ENCODE measurements around the gene SMCR8. TPM values are rescaled to one million over a fixed set of nuclear protein-coding genes. Genes with fewer than 3 reads are reported as not detected.
A peak's percentile ranks its signal among the peaks of the same experiment; 100 is the strongest.

Gene SMCR8
- total RNA-seq, 1 experiment from 2014 or later, result 22.4 TPM

DNA sequence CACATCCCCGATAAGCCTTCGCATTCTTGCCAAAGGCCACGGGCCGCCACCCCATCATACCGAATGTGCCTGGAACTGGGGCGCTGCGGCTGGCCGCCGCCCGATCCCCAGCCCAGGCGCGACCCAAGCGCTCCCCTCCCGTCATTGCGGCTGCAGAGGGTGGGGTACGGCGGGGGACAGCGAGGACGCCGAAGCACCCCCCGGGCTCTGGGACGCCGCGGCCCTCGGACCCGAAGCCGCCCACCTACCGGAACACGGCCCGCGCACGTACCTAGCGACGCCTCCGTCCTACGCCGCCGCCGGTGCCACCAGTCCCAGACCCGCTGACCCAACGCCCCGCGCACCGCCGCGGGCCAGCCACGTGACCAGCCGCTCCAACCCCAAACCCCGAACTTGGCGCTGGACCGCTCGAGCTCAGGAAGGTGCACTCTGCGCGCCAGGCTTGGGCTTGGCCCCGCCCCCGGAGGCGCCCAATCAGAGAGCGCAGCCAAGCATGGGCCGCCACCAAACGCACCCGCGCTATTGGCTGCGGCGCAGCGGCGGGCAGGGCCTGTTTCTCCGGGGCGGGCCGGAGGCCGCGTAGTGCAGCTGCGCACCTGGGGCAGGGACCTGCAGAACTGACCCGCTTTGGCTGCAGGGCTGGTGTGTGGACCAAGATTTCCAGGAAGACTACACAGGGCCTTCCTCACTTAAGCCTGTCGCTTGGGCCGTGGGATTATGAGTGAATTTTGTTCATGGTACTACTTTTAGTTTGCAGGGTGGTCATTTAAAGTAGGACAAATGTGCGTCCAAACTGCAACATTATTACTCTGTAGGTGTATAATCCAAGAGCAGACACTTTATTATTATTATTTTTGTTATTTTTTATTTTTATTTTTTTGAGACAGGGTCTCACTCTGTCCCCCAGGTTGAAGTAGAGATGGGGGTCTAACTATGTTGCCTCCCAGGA, 48.3 kb downstream of the SMCR8 start, which contains the start of gene SHMT1:
TSS of gene SHMT1 (minus strand) at position 450 of the 949 bp plus-strand sequence. CDS start 7,569 bp downstream, outside the sequence.
- peak within 1 kb of the TSS; percentile 28 for H3K9ac ChIP-seq (ENCODE audit: extremely low read depth, insufficient read length, low read length)
- H2BK15ac ChIP-seq (ENCODE audit: low read depth, low read length), result no peak within 1 kb of the TSS
- no peak within 1 kb of the TSS for H3K23ac ChIP-seq (ENCODE audit: insufficient read length, low read depth, low read length)
- H3K4ac ChIP-seq (ENCODE audit: low read depth, low read length), result no peak within 1 kb of the TSS
- H3K27ac ChIP-seq (ENCODE audit: insufficient read length, low read depth, low read length), result no peak within 1 kb of the TSS
- Mint-ChIP-seq H3K27ac (peak within 1 kb of the TSS; percentile 82 to 93 (median 86); a peak in 5 of 7 replicates), H3K4me1 (peaks cover 11 to 12% of the 10 kb centered on the region in 2 experiments), H3K9me3 (no peaks in the 10 kb centered on the region), H3K27me3 (ENCODE audit: low read depth) (no peaks in the 10 kb centered on the region; the same call in 1 of the 2 replicates), H3K4me3 (peak within 1 kb of the TSS; percentile 87 to 94), H3K36me3 (ENCODE audit: insufficient read depth in 1 of 3, low read depth in 3 of 3) (peaks cover 4 to 21% (median 19%) of the 10 kb centered on the region in 3 experiments; a peak in 6 of 7 replicates)
- H2BK120ac ChIP-seq (ENCODE audit: low read depth, low read length, poor library complexity, severe bottlenecking), result no peak within 1 kb of the TSS
- H3K18ac ChIP-seq (ENCODE audit: insufficient read length, low read depth, low read length), result peak within 1 kb of the TSS; percentile 63
- no peaks in the 10 kb centered on the region for H3K9me3 ChIP-seq (ENCODE audit: control insufficient read depth, low read depth, low read length)
- no peak within 1 kb of the TSS for H2AK5ac ChIP-seq (ENCODE audit: insufficient read length, low read length)
- no peaks in the 10 kb centered on the region for H3K27me3 ChIP-seq (ENCODE audit: insufficient read depth, low read length)
- peak within 1 kb of the TSS; percentile 51 for H3K4me2 ChIP-seq (ENCODE audit: insufficient read depth, insufficient read length, low read length)
- H2BK20ac ChIP-seq (ENCODE audit: low read depth, low read length, poor library complexity, severe bottlenecking), result no peak within 1 kb of the TSS
- H3K56ac ChIP-seq (ENCODE audit: insufficient read length, low read depth, low read length), result no peak within 1 kb of the TSS
- H4K8ac ChIP-seq (replicated peaks; ENCODE audit: insufficient read length, low read depth, low read length), result no peak within 1 kb of the TSS
- peaks cover 4% of the 10 kb centered on the region; the same call in 1 of the 2 replicates for H3K79me2 ChIP-seq (ENCODE audit: insufficient read depth, low read length)
- H4K5ac ChIP-seq (ENCODE audit: insufficient read length, low read depth, low read length), result no peak within 1 kb of the TSS
- peaks cover 3% of the 10 kb centered on the region for H3K79me1 ChIP-seq (ENCODE audit: insufficient read depth, low read depth, low read length, poor library complexity, severe bottlenecking)
- H3K14ac ChIP-seq (ENCODE audit: insufficient read depth, low read length), result peak within 1 kb of the TSS; percentile 46
- H4K91ac ChIP-seq (ENCODE audit: insufficient read length, low read depth, low read length), result no peak within 1 kb of the TSS
- H2AFZ ChIP-seq (ENCODE audit: low read length), result no peak within 1 kb of the TSS
- no peak within 1 kb of the TSS for H2BK5ac ChIP-seq (ENCODE audit: insufficient read length, low read length)
- no CpG with 5 or more reads among the region's 76 CpGs for WGBS (ENCODE audit: extremely low coverage, insufficient read length, low lambda C conversion rate)
- H3K23me2 ChIP-seq (ENCODE audit: insufficient read length, low read depth, low read length, poor library complexity, severe bottlenecking), result peaks cover 3% of the 10 kb centered on the region
- no peak within 1 kb of the TSS for H2BK12ac ChIP-seq (ENCODE audit: insufficient read length, low read depth, low read length)
- H3T11ph ChIP-seq (ENCODE audit: low read length), result no peak within 1 kb of the TSS
- H3K4me1 ChIP-seq (ENCODE audit: insufficient read depth, low read length), result no peaks in the 10 kb centered on the region
- H4K20me1 ChIP-seq (ENCODE audit: control insufficient read depth, insufficient read depth, insufficient read length), result no peaks in the 10 kb centered on the region
- DNase-seq, result peak; percentile 99
- TF ChIP-seq, protein P1, sequence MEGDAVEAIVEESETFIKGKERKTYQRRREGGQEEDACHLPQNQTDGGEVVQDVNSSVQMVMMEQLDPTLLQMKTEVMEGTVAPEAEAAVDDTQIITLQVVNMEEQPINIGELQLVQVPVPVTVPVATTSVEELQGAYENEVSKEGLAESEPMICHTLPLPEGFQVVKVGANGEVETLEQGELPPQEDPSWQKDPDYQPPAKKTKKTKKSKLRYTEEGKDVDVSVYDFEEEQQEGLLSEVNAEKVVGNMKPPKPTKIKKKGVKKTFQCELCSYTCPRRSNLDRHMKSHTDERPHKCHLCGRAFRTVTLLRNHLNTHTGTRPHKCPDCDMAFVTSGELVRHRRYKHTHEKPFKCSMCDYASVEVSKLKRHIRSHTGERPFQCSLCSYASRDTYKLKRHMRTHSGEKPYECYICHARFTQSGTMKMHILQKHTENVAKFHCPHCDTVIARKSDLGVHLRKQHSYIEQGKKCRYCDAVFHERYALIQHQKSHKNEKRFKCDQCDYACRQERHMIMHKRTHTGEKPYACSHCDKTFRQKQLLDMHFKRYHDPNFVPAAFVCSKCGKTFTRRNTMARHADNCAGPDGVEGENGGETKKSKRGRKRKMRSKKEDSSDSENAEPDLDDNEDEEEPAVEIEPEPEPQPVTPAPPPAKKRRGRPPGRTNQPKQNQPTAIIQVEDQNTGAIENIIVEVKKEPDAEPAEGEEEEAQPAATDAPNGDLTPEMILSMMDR (conservative IDR thresholded peaks at IDR 0.05), result no peak
